ENCODE results near the gene STARD3. TPM values are rescaled to one million over a fixed set of nuclear protein-coding genes. Genes with fewer than 3 reads are reported as not detected.

STARD3 gene
- total and polyA plus RNA-seq, 2 of the 13 experiments (the other 11 are each of a cell fraction or from before 2014, with no cell fraction given): 34.6 to 100 TPM

- TF ChIP-seq SP5 (CRISPR knock-in tag; IDR thresholded peaks at IDR 0.05; ENCODE audit: borderline replicate concordance, low read depth) (no peak; the same call in 1 of the 2 replicates), ZEB1 (IDR thresholded peaks at IDR 0.05; ENCODE audit: insufficient replicate concordance, low read depth) (no peak), MLX (CRISPR knock-in tag; IDR thresholded peaks at IDR 0.05) (no peak), ZNF432 (CRISPR knock-in tag; IDR thresholded peaks at IDR 0.05; ENCODE audit: borderline replicate concordance) (no peak), NR2F6 (IDR thresholded peaks at IDR 0.05) (no peak), NR2F6 (CRISPR knock-in tag; IDR thresholded peaks at IDR 0.05) (peak; percentile 25; the same call in 1 of the 2 replicates), NFIC (IDR thresholded peaks at IDR 0.05; ENCODE audit: low read length) (no peak), IKZF5 (CRISPR knock-in tag; IDR thresholded peaks at IDR 0.05) (peak; percentile 47; the same call in 1 of the 2 replicates), STAT6 (CRISPR knock-in tag; IDR thresholded peaks at IDR 0.05; ENCODE audit: borderline replicate concordance) (no peak), ZNF34 (CRISPR knock-in tag; IDR thresholded peaks at IDR 0.05; ENCODE audit: borderline replicate concordance) (0 out of 2 replicates have a peak, but pooled peaks have one; percentile 49), MTF2 (CRISPR knock-in tag; IDR thresholded peaks at IDR 0.05; ENCODE audit: borderline replicate concordance) (peak; percentile 93), ELF3 (CRISPR knock-in tag; IDR thresholded peaks at IDR 0.05) (peak; percentile 28; the same call in 1 of the 2 replicates), SALL1 (CRISPR knock-in tag; IDR thresholded peaks at IDR 0.05) (peak; percentile 70; the same call in 1 of the 2 replicates), ZNF256 (CRISPR knock-in tag; conservative IDR thresholded peaks at IDR 0.05) (no peak), ZFP37 (CRISPR knock-in tag; IDR thresholded peaks at IDR 0.05; ENCODE audit: borderline replicate concordance) (no peak), ZNF121 (CRISPR knock-in tag; IDR thresholded peaks at IDR 0.05) (peak; percentile 64; the same call in 1 of the 2 replicates), ZNF280D (CRISPR knock-in tag; IDR thresholded peaks at IDR 0.05) (no peak), PITX1 (CRISPR knock-in tag; IDR thresholded peaks at IDR 0.05) (no peak), MED13 (CRISPR knock-in tag; IDR thresholded peaks at IDR 0.05) (no peak), IKZF4 (CRISPR knock-in tag; IDR thresholded peaks at IDR 0.05; ENCODE audit: borderline replicate concordance, low read depth, not compliant biosample characterization) (peak; percentile 43), RBM22 (optimal IDR thresholded peaks at IDR 0.05; ENCODE audit: low read length) (no peak), NR0B2 (CRISPR knock-in tag; IDR thresholded peaks at IDR 0.05) (0 out of 2 replicates have a peak, but pooled peaks have one; percentile 63)
Measured at GRCh38 chr17:39671651-39672521, 34.9 kb downstream of the STARD3 start (continued).

Data from HepG2 (cell line).